IPS-15b (cell line): ENCODE measurements around the gene MARCHF9.
A peak's percentile ranks its signal among the peaks of the same experiment; 100 is the strongest.

Source experiments
- H3K27me3 ChIP-seq: one replicate; pipeline ENCODE4 v1.6.1; 2013; ENCODE audit warnings: low read length; ENCODE audit not compliant: control insufficient read depth, insufficient read depth
- H3K36me3 ChIP-seq: one replicate; pipeline ENCODE4 v1.6.1; 2013; ENCODE audit warnings: low read length; ENCODE audit not compliant: control insufficient read depth, insufficient read depth
- H3K4me1 ChIP-seq: one replicate; pipeline ENCODE4 v1.6.1; 2013; ENCODE audit warnings: mild to moderate bottlenecking, low read length; ENCODE audit not compliant: control insufficient read depth, insufficient read depth
- H3K4me3 ChIP-seq: one replicate; pipeline ENCODE4 v1.5.1; 2013; ENCODE audit warnings: low read depth, low read length
- H3K9ac ChIP-seq: one replicate; pipeline ENCODE4 v1.6.1; 2013; ENCODE audit warnings: low read depth, mild to moderate bottlenecking, low read length
- H3K9me3 ChIP-seq: one replicate; pipeline ENCODE4 v1.6.1; 2013; ENCODE audit warnings: mild to moderate bottlenecking, low read length; ENCODE audit not compliant: control insufficient read depth, insufficient read depth

Gene MARCHF9

GRCh38 chr12:57743769-57744168, 11.1 kb upstream of the MARCHF9 start:
- Histone ChIP-seq H3K27me3 (peaks cover 41% of the 10 kb centered on the region), H3K4me3 (no peak overlapping the region), H3K9me3 (no peaks in the 10 kb centered on the region), H3K9ac (no peak overlapping the region), H3K4me1 (peaks cover 3% of the 10 kb centered on the region), H3K36me3 (peaks cover 19% of the 10 kb centered on the region)

- Histone ChIP-seq H3K9ac (peak overlapping the region; percentile 28), H3K9me3 (no peaks in the 10 kb centered on the region), H3K27me3 (peaks cover 36% of the 10 kb centered on the region), H3K4me3 (peak overlapping the region; percentile 90), H3K36me3 (peaks cover 19% of the 10 kb centered on the region), H3K4me1 (peaks cover 3% of the 10 kb centered on the region)
These were observed 10.6 kb upstream of the MARCHF9 start for GRCh38 chr12:57744194-57744776.

DNA sequence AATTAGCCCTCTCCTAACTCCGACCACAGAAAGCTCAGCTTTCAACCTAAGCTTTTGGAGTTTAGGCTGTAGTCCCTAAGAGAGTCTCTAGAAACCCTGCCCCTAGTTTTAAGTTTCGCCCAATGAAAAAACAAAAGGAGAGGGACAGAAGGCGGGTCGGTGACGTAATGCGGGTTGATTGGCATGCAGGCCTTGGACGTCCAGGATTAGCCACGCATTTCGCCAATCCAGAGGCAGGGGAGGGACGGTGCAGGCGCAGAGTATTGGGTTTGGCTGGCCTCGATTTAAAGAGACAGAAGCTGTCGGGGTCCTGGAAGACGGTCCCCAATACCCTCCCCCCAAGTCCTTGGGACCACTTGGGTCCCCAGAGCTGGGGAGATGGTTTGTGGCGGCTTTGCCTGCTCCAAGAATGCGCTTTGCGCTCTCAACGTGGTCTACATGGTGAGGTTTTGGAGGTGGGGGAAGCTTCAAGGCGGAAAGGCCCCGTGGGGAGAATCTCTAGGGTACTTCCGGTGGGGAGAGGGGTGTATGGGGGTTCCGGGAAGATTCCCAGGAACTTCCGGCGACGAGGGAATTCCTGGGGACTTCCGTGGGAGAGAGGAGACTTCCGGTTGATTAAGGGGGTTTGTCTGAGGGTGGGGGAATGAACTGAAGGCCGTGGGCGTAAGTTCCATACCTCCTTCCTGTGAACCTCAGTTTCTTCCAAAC, 10.0 kb upstream of the MARCHF9 start, which contains the start of gene TSPAN31:
TSPAN31 (plus strand) TSS at position 263 of the 708 bp plus-strand sequence; CDS start at position 379, 116 bp downstream.
- Histone ChIP-seq H3K9me3 (no peaks in the 10 kb centered on the region), H3K27me3 (peaks cover 30% of the 10 kb centered on the region), H3K36me3 (peaks cover 19% of the 10 kb centered on the region), H3K9ac (peak within 1 kb of the TSS; percentile 67), H3K4me3 (peak within 1 kb of the TSS; percentile 90), H3K4me1 (peaks cover 3% of the 10 kb centered on the region)

- peaks cover 3% of the 10 kb centered on the region for H3K4me1 ChIP-seq
- H3K9me3 ChIP-seq: no peaks in the 10 kb centered on the region
- H3K36me3 ChIP-seq: peaks cover 22% of the 10 kb centered on the region
- H3K4me3 ChIP-seq: peak overlapping the region; percentile 90
- peak overlapping the region; percentile 67 for H3K9ac ChIP-seq
- H3K27me3 ChIP-seq: peaks cover 25% of the 10 kb centered on the region
These were observed 9.4 kb upstream of the MARCHF9 start for GRCh38 chr12:57745485-57745881.

- peaks cover 24% of the 10 kb centered on the region for H3K36me3 ChIP-seq
- peak overlapping the region; percentile 90 for H3K4me3 ChIP-seq
- peaks cover 19% of the 10 kb centered on the region for H3K27me3 ChIP-seq
- H3K9ac ChIP-seq: no peak overlapping the region
- H3K9me3 ChIP-seq: no peaks in the 10 kb centered on the region
- H3K4me1 ChIP-seq: peaks cover 3% of the 10 kb centered on the region
These were observed 8.9 kb upstream of the MARCHF9 start for GRCh38 chr12:57746025-57746424.

GRCh38 chr12:57749061-57749460, 5.8 kb upstream of the MARCHF9 start:
- Histone ChIP-seq H3K4me1 (peaks cover 13% of the 10 kb centered on the region), H3K27me3 (peaks cover 14% of the 10 kb centered on the region), H3K36me3 (peaks cover 24% of the 10 kb centered on the region), H3K9me3 (no peaks in the 10 kb centered on the region), H3K9ac (no peak overlapping the region), H3K4me3 (no peak overlapping the region)

DNA sequence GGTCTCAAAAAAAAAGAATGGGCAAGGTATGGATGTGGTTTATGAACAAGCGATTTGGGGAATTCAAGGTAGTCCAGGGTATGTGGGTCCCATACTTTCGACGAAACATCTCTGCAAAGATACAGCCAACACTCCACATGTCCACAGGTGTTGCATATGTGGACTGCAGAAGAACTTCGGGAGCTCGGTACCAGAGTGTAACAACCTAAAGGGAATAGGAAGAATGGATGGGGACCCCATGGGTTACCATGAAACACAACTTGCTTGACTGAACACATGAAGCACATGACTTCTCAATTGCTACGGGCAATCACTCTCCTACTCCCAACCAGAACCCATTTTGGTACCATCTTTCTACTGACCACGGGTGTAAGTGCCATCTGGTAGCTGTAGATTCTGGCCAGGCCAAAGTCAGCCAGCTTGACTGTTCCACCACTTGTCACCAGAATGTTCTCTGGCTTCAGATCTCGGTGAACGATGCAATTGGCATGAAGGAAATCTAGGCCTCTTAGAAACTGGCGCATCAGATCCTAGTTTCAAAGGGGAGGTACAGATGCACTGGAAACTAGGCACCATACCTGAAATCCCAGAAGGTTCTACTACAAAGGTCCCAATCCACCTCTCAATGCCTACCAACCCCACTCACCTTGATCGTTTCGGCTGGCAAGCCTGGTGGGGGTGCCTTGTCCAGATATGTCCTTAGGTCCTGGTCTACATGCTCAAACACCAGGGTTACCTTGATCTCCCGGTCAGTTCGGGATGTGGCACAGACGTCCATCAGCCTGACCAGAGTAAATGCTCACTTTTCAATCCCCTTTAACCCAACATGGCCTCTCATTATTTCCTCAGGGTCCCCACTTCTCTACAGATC, 4.1 kb upstream of the MARCHF9 start:
- Histone ChIP-seq H3K9me3 (no peaks in the 10 kb centered on the region), H3K27me3 (peaks cover 15% of the 10 kb centered on the region), H3K4me3 (peak overlapping the region; percentile 95), H3K36me3 (peaks cover 24% of the 10 kb centered on the region), H3K4me1 (peaks cover 13% of the 10 kb centered on the region), H3K9ac (peak overlapping the region; percentile 97)

DNA sequence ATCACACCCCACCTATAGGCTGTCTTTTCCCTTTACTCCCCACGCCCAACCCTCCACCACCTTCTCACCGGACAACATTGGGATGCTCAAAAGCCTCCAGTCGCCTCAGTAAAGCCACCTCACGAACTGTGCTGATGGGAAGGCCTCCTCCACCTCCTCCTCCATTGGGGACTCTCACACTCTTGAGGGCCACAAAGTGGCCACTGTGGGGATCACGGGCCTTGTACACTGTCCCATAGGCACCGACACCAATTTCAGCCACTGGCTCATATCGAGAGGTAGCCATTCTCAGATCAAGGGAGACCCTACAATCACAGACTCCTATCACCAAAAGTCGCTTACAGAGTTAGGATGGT, 3.5 kb upstream of the MARCHF9 start:
- peaks cover 24% of the 10 kb centered on the region for H3K36me3 ChIP-seq
- peak overlapping the region; percentile 97 for H3K9ac ChIP-seq
- peaks cover 21% of the 10 kb centered on the region for H3K27me3 ChIP-seq
- peaks cover 12% of the 10 kb centered on the region for H3K4me1 ChIP-seq
- H3K4me3 ChIP-seq: peak overlapping the region; percentile 95
- no peaks in the 10 kb centered on the region for H3K9me3 ChIP-seq

DNA sequence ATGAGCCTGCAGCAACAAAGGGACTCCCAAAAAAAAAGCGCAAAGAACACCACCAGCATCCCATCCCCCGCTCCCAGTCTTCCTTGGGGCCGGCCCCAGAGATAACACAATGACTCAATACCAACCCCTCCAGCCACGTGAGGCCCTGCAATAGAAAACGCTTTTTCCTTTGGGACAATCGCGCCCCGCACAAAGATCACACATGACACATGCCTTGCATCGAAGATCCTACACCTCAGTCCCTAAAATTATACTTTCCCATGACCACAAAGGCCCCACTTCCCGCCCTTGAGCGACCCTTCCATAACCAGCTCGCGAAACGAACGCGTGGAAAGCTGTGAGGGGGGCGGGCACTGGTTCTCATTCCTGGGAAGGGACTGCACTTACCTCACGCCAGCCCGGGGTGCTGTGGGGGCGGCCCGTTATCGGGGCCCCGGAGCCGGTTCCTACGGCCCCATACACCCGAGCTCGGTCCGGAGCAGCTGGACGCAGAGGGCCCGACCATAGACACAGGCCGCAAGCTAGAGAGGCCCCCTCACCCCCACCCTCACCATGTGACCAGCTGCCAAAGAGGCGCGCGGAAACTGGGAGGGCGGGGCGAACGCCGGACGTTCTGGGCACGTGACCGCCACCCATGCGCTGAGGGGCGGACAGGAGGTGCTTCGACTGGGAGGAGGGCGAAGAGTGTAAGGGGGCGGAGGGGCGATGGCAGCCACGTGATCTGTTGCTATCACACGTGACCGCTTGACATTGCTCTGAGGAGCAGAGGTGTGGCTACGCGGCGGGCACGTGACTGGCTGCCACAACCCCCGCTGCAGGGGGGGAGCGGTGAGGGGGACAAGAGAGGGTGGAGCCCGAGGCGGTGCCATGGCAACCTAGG, 2.9 kb upstream of the MARCHF9 start, which contains the start of gene CDK4:
CDK4 (minus strand) TSS at position 523 of the 880 bp plus-strand sequence. CDS start 593 bp downstream, outside the sequence.
- H3K9ac ChIP-seq: peak within 1 kb of the TSS; percentile 97
- H3K4me1 ChIP-seq: peaks cover 14% of the 10 kb centered on the region
- H3K4me3 ChIP-seq: peak within 1 kb of the TSS; percentile 95
- peaks cover 27% of the 10 kb centered on the region for H3K27me3 ChIP-seq
- peaks cover 20% of the 10 kb centered on the region for H3K36me3 ChIP-seq
- no peaks in the 10 kb centered on the region for H3K9me3 ChIP-seq

GRCh38 chr12:57752668-57753000, 2.3 kb upstream of the MARCHF9 start:
- peak overlapping the region; percentile 43 for H3K4me3 ChIP-seq
- H3K27me3 ChIP-seq: peaks cover 33% of the 10 kb centered on the region
- H3K9me3 ChIP-seq: no peaks in the 10 kb centered on the region
- peaks cover 14% of the 10 kb centered on the region for H3K4me1 ChIP-seq
- H3K9ac ChIP-seq: no peak overlapping the region
- H3K36me3 ChIP-seq: peaks cover 15% of the 10 kb centered on the region
